Endothelial cell of umbilical vein (primary cell): ENCODE data around the gene HSD3B7.

ENCODE experiments used
- MYC ChIP-seq: IDR thresholded peaks from one replicate; pipeline ENCODE4 v1.6.1; 2011; ENCODE audit warnings: mild to moderate bottlenecking, low read depth, low read length
- POLR2AphosphoS5 ChIP-seq: IDR thresholded peaks from 2 replicates; pipeline ENCODE4 v1.6.1; 2012; ENCODE audit warnings: low read depth, mild to moderate bottlenecking, control low read depth, low read length, moderate library complexity; ENCODE audit not compliant: insufficient read depth
- TF ChIP-seq, protein P1 (sequence below), 2 donors: IDR thresholded peaks; 1 replicate in 1 of 2; 2 replicates in 1 of 2; pipeline ENCODE4 v1.5.1; 2011; ENCODE audit warnings: low read length in 2 of 2, mild to moderate bottlenecking in 2 of 2, moderate library complexity in 2 of 2, control low read depth in 1 of 2, inconsistent platforms in 1 of 2, low read depth in 1 of 2; ENCODE audit not compliant: insufficient read depth in 1 of 2; ENCODE audit errors: extremely low read depth in 1 of 2

- TF ChIP-seq MYC: no peak
- TF ChIP-seq, protein P1, sequence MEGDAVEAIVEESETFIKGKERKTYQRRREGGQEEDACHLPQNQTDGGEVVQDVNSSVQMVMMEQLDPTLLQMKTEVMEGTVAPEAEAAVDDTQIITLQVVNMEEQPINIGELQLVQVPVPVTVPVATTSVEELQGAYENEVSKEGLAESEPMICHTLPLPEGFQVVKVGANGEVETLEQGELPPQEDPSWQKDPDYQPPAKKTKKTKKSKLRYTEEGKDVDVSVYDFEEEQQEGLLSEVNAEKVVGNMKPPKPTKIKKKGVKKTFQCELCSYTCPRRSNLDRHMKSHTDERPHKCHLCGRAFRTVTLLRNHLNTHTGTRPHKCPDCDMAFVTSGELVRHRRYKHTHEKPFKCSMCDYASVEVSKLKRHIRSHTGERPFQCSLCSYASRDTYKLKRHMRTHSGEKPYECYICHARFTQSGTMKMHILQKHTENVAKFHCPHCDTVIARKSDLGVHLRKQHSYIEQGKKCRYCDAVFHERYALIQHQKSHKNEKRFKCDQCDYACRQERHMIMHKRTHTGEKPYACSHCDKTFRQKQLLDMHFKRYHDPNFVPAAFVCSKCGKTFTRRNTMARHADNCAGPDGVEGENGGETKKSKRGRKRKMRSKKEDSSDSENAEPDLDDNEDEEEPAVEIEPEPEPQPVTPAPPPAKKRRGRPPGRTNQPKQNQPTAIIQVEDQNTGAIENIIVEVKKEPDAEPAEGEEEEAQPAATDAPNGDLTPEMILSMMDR (IDR thresholded peaks at IDR 0.05; ENCODE audit: extremely low read depth in 1 of 2, insufficient read depth in 1 of 2, low read depth in 1 of 2, low read length in 2 of 2): no peak
- no peak for TF ChIP-seq POLR2AphosphoS5
Observed at GRCh38 chr16:30989469-30990047, 4.6 kb downstream of the HSD3B7 start.
